ENCODE measurements around the gene TAAR2. TPM values are rescaled to one million over a fixed set of nuclear protein-coding genes. Genes with fewer than 3 reads are reported as not detected.

Gene TAAR2
- total and polyA plus RNA-seq, 2 of the 13 experiments (the other 11 are each of a cell fraction or from before 2014, with no cell fraction given), result not detected

- 24% methylated on average over 1 of the region's 1 CpG for WGBS (ENCODE audit: low lambda C conversion rate)
- no peak for DNase-seq (ENCODE audit: low spot score)
- FAIRE-seq, result no peak
Observed at GRCh38 chr6:132663661-132664060, 39.6 kb upstream of the TAAR2 start.

More at GRCh38 chr6:132663661-132664060, 39.6 kb upstream of the TAAR2 start:
- intact Hi-C loops (cut with micrococcal nuclease; ENCODE audit: unreplicated experiment) (no loop called here), in situ Hi-C loops (cut with HindIII; ENCODE audit: extremely low pct_ligation_motif_present, low pct_unique_long_range_greater_than_20kb) (no loop called here)
- no peak overlapping the region for H3K4me2 ChIP-seq (ENCODE audit: low read depth, low read length)
- no peak overlapping the region for H3K27ac ChIP-seq (ENCODE audit: extremely low read length, insufficient read depth, low read length)
- ATAC-seq, result no peak
- H3K79me2 ChIP-seq (ENCODE audit: insufficient read depth, low read length), result no peaks in the 10 kb centered on the region
- H3K36me3 ChIP-seq (replicated peaks in 1 of 2; ENCODE audit: control insufficient read depth in 1 of 2, insufficient read depth in 2 of 2, low read length in 2 of 2), result no peaks in the 10 kb centered on the region
- no peaks in the 10 kb centered on the region for H4K20me1 ChIP-seq (ENCODE audit: insufficient read depth, low read length)
- no peak overlapping the region for H3K4me3 ChIP-seq (replicated peaks in 1 of 3; ENCODE audit: insufficient read depth in 1 of 3, low read depth in 2 of 3, low read length in 3 of 3)
- ChIA-PET POLR2A (no interaction called here), CTCF (ENCODE audit: low intra/inter-chr PET ratio, low total read pairs) (no interaction called here)
- H3K27me3 ChIP-seq (ENCODE audit: control insufficient read depth in 1 of 2, insufficient read depth in 2 of 2, low read length in 2 of 2), result no peaks in the 10 kb centered on the region; a peak in 1 of 5 replicates
- H3K9ac ChIP-seq (ENCODE audit: insufficient read depth, low read depth, low read length), result no peak overlapping the region
- no peaks in the 10 kb centered on the region for H3K4me1 ChIP-seq (ENCODE audit: insufficient read depth, low read length)
- H3K9me3 ChIP-seq (ENCODE audit: low read length), result no peaks in the 10 kb centered on the region
- no peak overlapping the region for H2AFZ ChIP-seq (ENCODE audit: low read length)
- BruUV-seq (replicated peaks), result no TSS peak
- TF ChIP-seq ZNF841 (CRISPR knock-in tag; IDR thresholded peaks at IDR 0.05; ENCODE audit: borderline replicate concordance) (no peak), GPN1 (CRISPR knock-in tag; IDR thresholded peaks at IDR 0.05; ENCODE audit: borderline replicate concordance) (no peak), ERF (CRISPR knock-in tag; IDR thresholded peaks at IDR 0.05) (no peak), PCBP2 (optimal IDR thresholded peaks at IDR 0.05; ENCODE audit: low read depth, low read length, poor library complexity, severe bottlenecking) (no peak), TEAD2 (CRISPR knock-in tag; IDR thresholded peaks at IDR 0.05) (no peak), ZGPAT (CRISPR knock-in tag; IDR thresholded peaks at IDR 0.05) (no peak), SKIL (CRISPR knock-in tag; IDR thresholded peaks at IDR 0.05; ENCODE audit: borderline replicate concordance) (no peak), SMC3 (IDR thresholded peaks at IDR 0.05; ENCODE audit: low read length) (no peak), ZNF260 (CRISPR knock-in tag; IDR thresholded peaks at IDR 0.05; ENCODE audit: borderline replicate concordance, low read depth) (no peak)
